ENCODE measurements around the gene ALPI.

The ALPI gene

DNA sequence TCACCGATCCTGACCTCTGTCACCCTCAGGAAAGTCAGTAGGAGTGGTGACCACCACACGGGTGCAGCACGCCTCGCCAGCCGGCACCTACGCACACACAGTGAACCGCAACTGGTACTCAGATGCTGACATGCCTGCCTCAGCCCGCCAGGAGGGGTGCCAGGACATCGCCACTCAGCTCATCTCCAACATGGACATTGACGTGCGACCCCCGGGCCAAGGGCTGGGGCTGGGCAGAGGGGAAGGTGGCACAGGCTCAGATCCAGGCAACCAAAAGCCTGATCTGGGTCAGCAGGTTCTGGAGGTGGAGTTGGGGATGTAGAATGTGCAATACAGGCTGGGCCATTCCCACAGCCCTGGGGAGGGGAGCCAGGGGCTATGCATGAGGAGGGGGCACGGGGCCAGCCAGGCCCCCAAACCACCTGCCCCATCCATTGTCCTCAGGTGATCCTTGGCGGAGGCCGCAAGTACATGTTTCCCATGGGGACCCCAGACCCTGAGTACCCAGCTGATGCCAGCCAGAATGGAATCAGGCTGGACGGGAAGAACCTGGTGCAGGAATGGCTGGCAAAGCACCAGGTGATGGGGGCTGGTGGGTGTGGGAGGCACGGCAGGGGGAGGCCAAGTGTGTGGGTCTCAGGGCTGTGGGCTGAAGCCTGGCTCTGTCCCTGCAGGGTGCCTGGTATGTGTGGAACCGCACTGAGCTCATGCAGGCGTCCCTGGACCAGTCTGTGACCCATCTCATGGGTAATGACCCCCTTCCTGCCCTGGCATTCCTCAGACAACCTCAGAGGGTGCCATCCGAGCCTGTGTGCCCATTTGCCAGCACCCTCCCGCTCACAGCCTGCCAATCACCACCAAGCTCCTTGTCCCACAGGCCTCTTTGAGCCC, 1.4 kb downstream of the ALPI start:
- ATAC-seq: no peak
- TF ChIP-seq ESRRG (CRISPR knock-in tag; IDR thresholded peaks at IDR 0.05): no peak
- TF ChIP-seq GLIS3 (CRISPR knock-in tag; IDR thresholded peaks at IDR 0.05): no peak
- TF ChIP-seq ZNF565 (CRISPR knock-in tag; conservative IDR thresholded peaks at IDR 0.05; ENCODE audit: low read depth): no peak
- no peak for TF ChIP-seq ZFP30 (CRISPR knock-in tag; IDR thresholded peaks at IDR 0.05)
- no peak for TF ChIP-seq ARNTL (CRISPR knock-in tag; IDR thresholded peaks at IDR 0.05; ENCODE audit: borderline replicate concordance, low read depth)
- TF ChIP-seq RARB (CRISPR knock-in tag; IDR thresholded peaks at IDR 0.05): no peak

DNA sequence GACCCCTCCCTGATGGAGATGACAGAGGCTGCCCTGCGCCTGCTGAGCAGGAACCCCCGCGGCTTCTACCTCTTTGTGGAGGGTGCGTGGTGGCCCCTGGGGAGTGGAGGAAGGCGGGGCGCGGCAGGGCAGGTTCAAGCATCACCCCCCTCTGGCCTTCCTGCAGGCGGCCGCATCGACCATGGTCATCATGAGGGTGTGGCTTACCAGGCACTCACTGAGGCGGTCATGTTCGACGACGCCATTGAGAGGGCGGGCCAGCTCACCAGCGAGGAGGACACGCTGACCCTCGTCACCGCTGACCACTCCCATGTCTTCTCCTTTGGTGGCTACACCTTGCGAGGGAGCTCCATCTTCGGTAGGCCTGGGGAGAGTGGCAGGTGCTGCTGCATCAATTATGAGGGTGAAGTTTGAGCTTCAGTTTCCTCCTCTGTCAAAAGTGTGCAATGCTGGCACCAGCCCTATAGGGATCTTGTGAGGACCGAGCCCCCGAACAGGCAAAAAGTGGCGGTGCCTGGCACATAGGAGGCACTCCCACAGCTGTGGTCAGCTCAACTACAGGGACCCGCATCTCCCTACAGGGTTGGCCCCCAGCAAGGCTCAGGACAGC, 2.2 kb downstream of the ALPI start:
- no peak for ATAC-seq
- no peak for TF ChIP-seq ISL1 (CRISPR knock-in tag; IDR thresholded peaks at IDR 0.05)
- no peak for TF ChIP-seq SNAI2 (CRISPR knock-in tag; IDR thresholded peaks at IDR 0.05)
- TF ChIP-seq, protein P1, sequence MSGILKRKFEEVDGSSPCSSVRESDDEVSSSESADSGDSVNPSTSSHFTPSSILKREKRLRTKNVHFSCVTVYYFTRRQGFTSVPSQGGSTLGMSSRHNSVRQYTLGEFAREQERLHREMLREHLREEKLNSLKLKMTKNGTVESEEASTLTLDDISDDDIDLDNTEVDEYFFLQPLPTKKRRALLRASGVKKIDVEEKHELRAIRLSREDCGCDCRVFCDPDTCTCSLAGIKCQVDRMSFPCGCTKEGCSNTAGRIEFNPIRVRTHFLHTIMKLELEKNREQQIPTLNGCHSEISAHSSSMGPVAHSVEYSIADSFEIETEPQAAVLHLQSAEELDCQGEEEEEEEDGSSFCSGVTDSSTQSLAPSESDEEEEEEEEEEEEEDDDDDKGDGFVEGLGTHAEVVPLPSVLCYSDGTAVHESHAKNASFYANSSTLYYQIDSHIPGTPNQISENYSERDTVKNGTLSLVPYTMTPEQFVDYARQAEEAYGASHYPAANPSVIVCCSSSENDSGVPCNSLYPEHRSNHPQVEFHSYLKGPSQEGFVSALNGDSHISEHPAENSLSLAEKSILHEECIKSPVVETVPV (CRISPR knock-in tag; IDR thresholded peaks at IDR 0.05): no peak
- TF ChIP-seq CSDC2 (CRISPR knock-in tag; IDR thresholded peaks at IDR 0.05): no peak
- TF ChIP-seq RARB (CRISPR knock-in tag; IDR thresholded peaks at IDR 0.05): no peak
- no peak for TF ChIP-seq PPARA (CRISPR knock-in tag; IDR thresholded peaks at IDR 0.05; ENCODE audit: borderline replicate concordance)
- TF ChIP-seq ZC3H10 (CRISPR knock-in tag; IDR thresholded peaks at IDR 0.05): no peak
- no peak for TF ChIP-seq ZFP3 (CRISPR knock-in tag; IDR thresholded peaks at IDR 0.05)
- TF ChIP-seq, protein P2, sequence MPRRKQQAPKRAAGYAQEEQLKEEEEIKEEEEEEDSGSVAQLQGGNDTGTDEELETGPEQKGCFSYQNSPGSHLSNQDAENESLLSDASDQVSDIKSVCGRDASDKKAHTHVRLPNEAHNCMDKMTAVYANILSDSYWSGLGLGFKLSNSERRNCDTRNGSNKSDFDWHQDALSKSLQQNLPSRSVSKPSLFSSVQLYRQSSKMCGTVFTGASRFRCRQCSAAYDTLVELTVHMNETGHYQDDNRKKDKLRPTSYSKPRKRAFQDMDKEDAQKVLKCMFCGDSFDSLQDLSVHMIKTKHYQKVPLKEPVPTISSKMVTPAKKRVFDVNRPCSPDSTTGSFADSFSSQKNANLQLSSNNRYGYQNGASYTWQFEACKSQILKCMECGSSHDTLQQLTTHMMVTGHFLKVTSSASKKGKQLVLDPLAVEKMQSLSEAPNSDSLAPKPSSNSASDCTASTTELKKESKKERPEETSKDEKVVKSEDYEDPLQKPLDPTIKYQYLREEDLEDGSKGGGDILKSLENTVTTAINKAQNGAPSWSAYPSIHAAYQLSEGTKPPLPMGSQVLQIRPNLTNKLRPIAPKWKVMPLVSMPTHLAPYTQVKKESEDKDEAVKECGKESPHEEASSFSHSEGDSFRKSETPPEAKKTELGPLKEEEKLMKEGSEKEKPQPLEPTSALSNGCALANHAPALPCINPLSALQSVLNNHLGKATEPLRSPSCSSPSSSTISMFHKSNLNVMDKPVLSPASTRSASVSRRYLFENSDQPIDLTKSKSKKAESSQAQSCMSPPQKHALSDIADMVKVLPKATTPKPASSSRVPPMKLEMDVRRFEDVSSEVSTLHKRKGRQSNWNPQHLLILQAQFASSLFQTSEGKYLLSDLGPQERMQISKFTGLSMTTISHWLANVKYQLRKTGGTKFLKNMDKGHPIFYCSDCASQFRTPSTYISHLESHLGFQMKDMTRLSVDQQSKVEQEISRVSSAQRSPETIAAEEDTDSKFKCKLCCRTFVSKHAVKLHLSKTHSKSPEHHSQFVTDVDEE (CRISPR knock-in tag; IDR thresholded peaks at IDR 0.05): no peak
- TF ChIP-seq ZNF565 (CRISPR knock-in tag; conservative IDR thresholded peaks at IDR 0.05; ENCODE audit: low read depth): no peak
- TF ChIP-seq, protein P3, sequence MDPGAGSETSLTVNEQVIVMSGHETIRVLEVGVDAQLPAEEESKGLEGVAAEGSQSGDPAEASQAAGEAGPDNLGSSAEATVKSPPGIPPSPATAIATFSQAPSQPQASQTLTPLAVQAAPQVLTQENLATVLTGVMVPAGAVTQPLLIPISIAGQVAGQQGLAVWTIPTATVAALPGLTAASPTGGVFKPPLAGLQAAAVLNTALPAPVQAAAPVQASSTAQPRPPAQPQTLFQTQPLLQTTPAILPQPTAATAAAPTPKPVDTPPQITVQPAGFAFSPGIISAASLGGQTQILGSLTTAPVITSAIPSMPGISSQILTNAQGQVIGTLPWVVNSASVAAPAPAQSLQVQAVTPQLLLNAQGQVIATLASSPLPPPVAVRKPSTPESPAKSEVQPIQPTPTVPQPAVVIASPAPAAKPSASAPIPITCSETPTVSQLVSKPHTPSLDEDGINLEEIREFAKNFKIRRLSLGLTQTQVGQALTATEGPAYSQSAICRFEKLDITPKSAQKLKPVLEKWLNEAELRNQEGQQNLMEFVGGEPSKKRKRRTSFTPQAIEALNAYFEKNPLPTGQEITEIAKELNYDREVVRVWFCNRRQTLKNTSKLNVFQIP (CRISPR knock-in tag; IDR thresholded peaks at IDR 0.05; ENCODE audit: borderline replicate concordance, low read depth): no peak
- TF ChIP-seq, protein P4, sequence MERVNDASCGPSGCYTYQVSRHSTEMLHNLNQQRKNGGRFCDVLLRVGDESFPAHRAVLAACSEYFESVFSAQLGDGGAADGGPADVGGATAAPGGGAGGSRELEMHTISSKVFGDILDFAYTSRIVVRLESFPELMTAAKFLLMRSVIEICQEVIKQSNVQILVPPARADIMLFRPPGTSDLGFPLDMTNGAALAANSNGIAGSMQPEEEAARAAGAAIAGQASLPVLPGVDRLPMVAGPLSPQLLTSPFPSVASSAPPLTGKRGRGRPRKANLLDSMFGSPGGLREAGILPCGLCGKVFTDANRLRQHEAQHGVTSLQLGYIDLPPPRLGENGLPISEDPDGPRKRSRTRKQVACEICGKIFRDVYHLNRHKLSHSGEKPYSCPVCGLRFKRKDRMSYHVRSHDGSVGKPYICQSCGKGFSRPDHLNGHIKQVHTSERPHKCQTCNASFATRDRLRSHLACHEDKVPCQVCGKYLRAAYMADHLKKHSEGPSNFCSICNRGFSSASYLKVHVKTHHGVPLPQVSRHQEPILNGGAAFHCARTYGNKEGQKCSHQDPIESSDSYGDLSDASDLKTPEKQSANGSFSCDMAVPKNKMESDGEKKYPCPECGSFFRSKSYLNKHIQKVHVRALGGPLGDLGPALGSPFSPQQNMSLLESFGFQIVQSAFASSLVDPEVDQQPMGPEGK (CRISPR knock-in tag; IDR thresholded peaks at IDR 0.05; ENCODE audit: borderline replicate concordance): no peak
- no peak for TF ChIP-seq ZFP30 (CRISPR knock-in tag; IDR thresholded peaks at IDR 0.05)
- TF ChIP-seq OSR1 (CRISPR knock-in tag; IDR thresholded peaks at IDR 0.05): no peak
- TF ChIP-seq GLIS3 (CRISPR knock-in tag; IDR thresholded peaks at IDR 0.05): no peak
- TF ChIP-seq ESRRG (CRISPR knock-in tag; IDR thresholded peaks at IDR 0.05): no peak
- TF ChIP-seq ZNF70 (CRISPR knock-in tag; IDR thresholded peaks at IDR 0.05): no peak
- TF ChIP-seq ZNF8 (CRISPR knock-in tag; IDR thresholded peaks at IDR 0.05): no peak
- no peak for TF ChIP-seq TOX (CRISPR knock-in tag; IDR thresholded peaks at IDR 0.05; ENCODE audit: borderline replicate concordance)

DNA sequence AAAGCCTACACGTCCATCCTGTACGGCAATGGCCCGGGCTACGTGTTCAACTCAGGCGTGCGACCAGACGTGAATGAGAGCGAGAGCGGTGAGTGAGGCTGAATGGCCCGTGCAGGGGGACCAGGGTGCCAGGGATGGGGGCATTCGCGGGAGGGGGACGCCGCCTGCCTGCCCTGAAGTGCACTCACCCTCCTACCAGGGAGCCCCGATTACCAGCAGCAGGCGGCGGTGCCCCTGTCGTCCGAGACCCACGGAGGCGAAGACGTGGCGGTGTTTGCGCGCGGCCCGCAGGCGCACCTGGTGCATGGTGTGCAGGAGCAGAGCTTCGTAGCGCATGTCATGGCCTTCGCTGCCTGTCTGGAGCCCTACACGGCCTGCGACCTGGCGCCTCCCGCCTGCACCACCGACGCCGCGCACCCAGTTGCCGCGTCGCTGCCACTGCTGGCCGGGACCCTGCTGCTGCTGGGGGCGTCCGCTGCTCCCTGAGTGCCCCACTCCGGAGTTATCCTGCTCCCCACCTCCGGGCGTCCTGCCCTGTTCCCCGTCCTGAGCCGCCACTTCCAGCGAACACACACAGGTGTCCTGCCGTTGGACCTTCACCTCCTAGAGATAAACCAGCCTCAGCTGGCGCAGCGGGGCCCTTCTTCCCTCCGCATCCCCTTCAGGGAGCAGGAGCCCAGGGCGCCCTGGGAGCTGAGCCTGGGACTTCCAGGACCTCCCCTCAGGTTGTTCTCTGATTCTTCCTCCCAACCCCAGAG, 2.9 kb downstream of the ALPI start:
- no peak for ATAC-seq
- TF ChIP-seq TOX (CRISPR knock-in tag; IDR thresholded peaks at IDR 0.05; ENCODE audit: borderline replicate concordance) (no peak), SNAI2 (CRISPR knock-in tag; IDR thresholded peaks at IDR 0.05) (no peak), ZNF565 (CRISPR knock-in tag; conservative IDR thresholded peaks at IDR 0.05; ENCODE audit: low read depth) (no peak), GLIS3 (CRISPR knock-in tag; IDR thresholded peaks at IDR 0.05) (no peak), ZNF8 (CRISPR knock-in tag; IDR thresholded peaks at IDR 0.05) (no peak), ZFP3 (CRISPR knock-in tag; IDR thresholded peaks at IDR 0.05) (no peak), ESRRG (CRISPR knock-in tag; IDR thresholded peaks at IDR 0.05) (no peak), OSR1 (CRISPR knock-in tag; IDR thresholded peaks at IDR 0.05) (no peak), RARB (CRISPR knock-in tag; IDR thresholded peaks at IDR 0.05) (no peak), ZNF70 (CRISPR knock-in tag; IDR thresholded peaks at IDR 0.05) (no peak), TCF4 (CRISPR knock-in tag; IDR thresholded peaks at IDR 0.05; ENCODE audit: borderline replicate concordance) (no peak), CSDC2 (CRISPR knock-in tag; IDR thresholded peaks at IDR 0.05) (no peak)
- TF ChIP-seq, protein P3 (CRISPR knock-in tag; IDR thresholded peaks at IDR 0.05; ENCODE audit: borderline replicate concordance, low read depth): no peak
- TF ChIP-seq, protein P4 (CRISPR knock-in tag; IDR thresholded peaks at IDR 0.05; ENCODE audit: borderline replicate concordance): no peak
